ENCODE data around the gene NGEF. TPM values are rescaled to one million over a fixed set of nuclear protein-coding genes. Genes with fewer than 3 reads are reported as not detected.

Gene NGEF
- total RNA-seq, 1 donor, result not detected

GRCh38 chr2:232976176-232976575 is 36.9 kb downstream of the NGEF start:
- DNase-seq (ENCODE audit: low read depth in 2 of 3, low spot score in 2 of 3), result no peak

- DNase-seq (ENCODE audit: low read depth in 2 of 3, low spot score in 2 of 3), result no peak
Observed at GRCh38 chr2:232974396-232974795, 38.7 kb downstream of the NGEF start.

GRCh38 chr2:232973796-232974195 is 39.3 kb downstream of the NGEF start:
- DNase-seq (ENCODE audit: low read depth in 2 of 3, low spot score in 2 of 3), result no peak

GRCh38 chr2:232973011-232973735 is 39.9 kb downstream of the NGEF start:
- no peak for DNase-seq (ENCODE audit: low read depth in 2 of 3, low spot score in 2 of 3)

- DNase-seq (ENCODE audit: low read depth in 2 of 3, low spot score in 2 of 3), result no peak
Observed at GRCh38 chr2:232971744-232972143, 41.3 kb downstream of the NGEF start.

GRCh38 chr2:232970051-232970450 is 43.0 kb downstream of the NGEF start:
- DNase-seq (ENCODE audit: low read depth in 2 of 3, low spot score in 2 of 3), result no peak

GRCh38 chr2:232967474-232967873 is 45.6 kb downstream of the NGEF start:
- no peak for DNase-seq (ENCODE audit: low read depth in 2 of 3, low spot score in 2 of 3)

- DNase-seq (ENCODE audit: low read depth in 2 of 3, low spot score in 2 of 3), result no peak
Observed at GRCh38 chr2:232966122-232966521, 46.9 kb downstream of the NGEF start.

GRCh38 chr2:232963913-232964312 is 49.1 kb downstream of the NGEF start:
- DNase-seq (ENCODE audit: low read depth in 2 of 3, low spot score in 2 of 3), result no peak

- no peak for DNase-seq (ENCODE audit: low read depth in 2 of 3, low spot score in 2 of 3)
Observed at GRCh38 chr2:232960862-232961261, 52.2 kb downstream of the NGEF start.

- no peak for DNase-seq (ENCODE audit: low read depth in 2 of 3, low spot score in 2 of 3)
Observed at GRCh38 chr2:232959139-232959538, 53.9 kb downstream of the NGEF start.

GRCh38 chr2:232957657-232958090 is 55.4 kb downstream of the NGEF start:
- DNase-seq (ENCODE audit: low read depth in 2 of 3, low spot score in 2 of 3), result no peak

- no peak for DNase-seq (ENCODE audit: low read depth in 2 of 3, low spot score in 2 of 3)
Observed at GRCh38 chr2:232955856-232956255, 57.2 kb downstream of the NGEF start.

- no peak for DNase-seq (ENCODE audit: low read depth in 2 of 3, low spot score in 2 of 3)
Observed at GRCh38 chr2:232954691-232955090, 58.4 kb downstream of the NGEF start.

GRCh38 chr2:232951891-232952290 is 61.2 kb downstream of the NGEF start:
- no peak for DNase-seq (ENCODE audit: low read depth in 2 of 3, low spot score in 2 of 3)

- no peak for DNase-seq (ENCODE audit: low read depth in 2 of 3, low spot score in 2 of 3)
Observed at GRCh38 chr2:232951181-232951580, 61.9 kb downstream of the NGEF start.

- no peak for DNase-seq (ENCODE audit: low read depth in 2 of 3, low spot score in 2 of 3)
Observed at GRCh38 chr2:232950751-232951150, 62.3 kb downstream of the NGEF start.

GRCh38 chr2:232949016-232949415 is 64.0 kb downstream of the NGEF start:
- DNase-seq (ENCODE audit: low read depth in 2 of 3, low spot score in 2 of 3), result no peak

GRCh38 chr2:232942831-232943230 is 70.2 kb downstream of the NGEF start:
- no peak for DNase-seq (ENCODE audit: low read depth in 2 of 3, low spot score in 2 of 3)

GRCh38 chr2:232941912-232942594 is 71.0 kb downstream of the NGEF start:
- no peak for DNase-seq (ENCODE audit: low read depth in 2 of 3, low spot score in 2 of 3)

- DNase-seq (ENCODE audit: low read depth in 2 of 3, low spot score in 2 of 3), result no peak
Observed at GRCh38 chr2:232941400-232941799, 71.7 kb downstream of the NGEF start.

GRCh38 chr2:232940724-232941123 is 72.3 kb downstream of the NGEF start:
- no peak for DNase-seq (ENCODE audit: low read depth in 2 of 3, low spot score in 2 of 3)
